ENCODE results near the gene LRP11. TPM values are rescaled to one million over a fixed set of nuclear protein-coding genes. Genes with fewer than 3 reads are reported as not detected.
A peak's percentile ranks its signal among the peaks of the same experiment; 100 is the strongest.
"Not testable (repeated sequence)": the region's sequence is repeated elsewhere in the genome, so short reads cannot be mapped to it uniquely, and the experiment has no call there.

LRP11 gene
- total RNA-seq, 2 experiments from 2014 or later: 5.1 TPM

- ChIA-PET POLR2A (interaction anchor here (0.6 kb wide), 1 partner anchor 122 kb away, joined by 4 read pairs; no protein-coding TSS in a partner anchor), CTCF (interaction anchor here (0.7 to 1.5 kb wide), 9 partner anchors 10 to 297 kb away, joined by 3 to 5 read pairs (median 3); no protein-coding TSS in a partner anchor)
- H3K4me1 Mint-ChIP-seq: peaks cover 10% of the 10 kb centered on the region
- peaks cover 9% of the 10 kb centered on the region for H3K27me3 Mint-ChIP-seq
- no peaks in the 10 kb centered on the region for H3K9me3 Mint-ChIP-seq (ENCODE audit: low read depth)
- intact Hi-C loops (cut with DNase I, micrococcal nuclease): loop anchor here (1.0 to 10.0 kb wide), 12 partner anchors 25 to 319 kb away; partner anchors contain the start of genes RAET1G (in 2 of the 2), GINM1 (in 1 of the 2), KATNA1 (in 1 of the 2) and LATS1 (in 1 of the 2)
- ATAC-seq (no peak), DNase-seq (peak; percentile 45)
- H3K27ac Mint-ChIP-seq: peak overlapping the region; percentile 16
- no peaks in the 10 kb centered on the region for H3K36me3 Mint-ChIP-seq (ENCODE audit: low read depth)
- peak overlapping the region; percentile 47 for H3K4me3 Mint-ChIP-seq
Measured at GRCh38 chr6:149864578-149865535, 698 bp upstream of the LRP11 start.

GRCh38 chr6:149862922-149863697 is 1.0 kb downstream of the LRP11 start:
- DNase-seq (peak; percentile 59), ATAC-seq (peak; percentile 14)
- ChIA-PET CTCF (interaction anchor here (0.8 to 1.4 kb wide), 6 partner anchors 9 to 115 kb away, joined by 3 to 4 read pairs (median 3); no protein-coding TSS in a partner anchor), POLR2A (interaction anchor here (0.5 kb wide), 1 partner anchor 16 kb away, joined by 5 read pairs; no protein-coding TSS in a partner anchor)
- H3K9me3 Mint-ChIP-seq (ENCODE audit: low read depth): no peaks in the 10 kb centered on the region
- H3K4me3 Mint-ChIP-seq: peak overlapping the region; percentile 68
- H3K4me1 Mint-ChIP-seq: peaks cover 10% of the 10 kb centered on the region
- intact Hi-C loops (cut with DNase I, micrococcal nuclease): loop anchor here in 1 of 2 experiments (10.0 kb wide), 1 partner anchor 138 kb away; no protein-coding TSS in a partner anchor
- H3K27me3 Mint-ChIP-seq: peaks cover 9% of the 10 kb centered on the region
- peak overlapping the region; percentile 5 for H3K27ac Mint-ChIP-seq
- H3K36me3 Mint-ChIP-seq (ENCODE audit: low read depth): no peaks in the 10 kb centered on the region

- H3K9me3 Mint-ChIP-seq (ENCODE audit: low read depth); H3K36me3 Mint-ChIP-seq (ENCODE audit: low read depth); H3K27ac Mint-ChIP-seq; POLR2A ChIA-PET; ATAC-seq; H3K4me3 Mint-ChIP-seq; H3K4me1 Mint-ChIP-seq; H3K27me3 Mint-ChIP-seq; DNase-seq: not testable (repeated sequence)
- CTCF ChIA-PET: interaction anchor here (0.6 to 0.9 kb wide), 2 partner anchors 39 to 136 kb away, joined by 3 read pairs; no protein-coding TSS in a partner anchor
- intact Hi-C loops (cut with DNase I, micrococcal nuclease): loop anchor here in 1 of 2 experiments (10.0 kb wide), 1 partner anchor 138 kb away; no protein-coding TSS in a partner anchor
Measured at GRCh38 chr6:149862424-149862738, 1.8 kb downstream of the LRP11 start.

GRCh38 chr6:149861603-149862423 is 2.3 kb downstream of the LRP11 start:
- H3K4me3 Mint-ChIP-seq: no peak overlapping the region
- no peak for ATAC-seq

GRCh38 chr6:149860834-149861602 is 3.1 kb downstream of the LRP11 start:
- peaks cover 10% of the 10 kb centered on the region for H3K4me1 Mint-ChIP-seq
- no peaks in the 10 kb centered on the region for H3K9me3 Mint-ChIP-seq (ENCODE audit: low read depth)
- ATAC-seq (no peak), DNase-seq (no peak)
- peaks cover 9% of the 10 kb centered on the region for H3K27me3 Mint-ChIP-seq
- intact Hi-C loops (cut with DNase I, micrococcal nuclease): loop anchor here in 1 of 2 experiments (10.0 kb wide), 1 partner anchor 136 kb away; no protein-coding TSS in a partner anchor
- ChIA-PET CTCF (no interaction called here), POLR2A (no interaction called here)
- no peak overlapping the region for H3K27ac Mint-ChIP-seq
- no peaks in the 10 kb centered on the region for H3K36me3 Mint-ChIP-seq (ENCODE audit: low read depth)
- no peak overlapping the region for H3K4me3 Mint-ChIP-seq

More at GRCh38 chr6:149861603-149862423, 2.3 kb downstream of the LRP11 start:
- H3K27me3 Mint-ChIP-seq: peaks cover 9% of the 10 kb centered on the region
- H3K9me3 Mint-ChIP-seq (ENCODE audit: low read depth): no peaks in the 10 kb centered on the region
- CTCF ChIA-PET: interaction anchor here (0.6 to 0.9 kb wide), 2 partner anchors 38 to 135 kb away, joined by 3 read pairs; no protein-coding TSS in a partner anchor
- POLR2A ChIA-PET: no interaction called here
- intact Hi-C loops (cut with DNase I, micrococcal nuclease): loop anchor here in 1 of 2 experiments (10.0 kb wide), 1 partner anchor 137 kb away; no protein-coding TSS in a partner anchor
- no peak overlapping the region for H3K27ac Mint-ChIP-seq
- peaks cover 10% of the 10 kb centered on the region for H3K4me1 Mint-ChIP-seq
- H3K36me3 Mint-ChIP-seq (ENCODE audit: low read depth): no peaks in the 10 kb centered on the region
- DNase-seq: no peak

GRCh38 chr6:149860513-149860833 is 3.7 kb downstream of the LRP11 start:
- ChIA-PET CTCF (no interaction called here), POLR2A (no interaction called here)
- Mint-ChIP-seq H3K36me3 (ENCODE audit: low read depth) (no peaks in the 10 kb centered on the region), H3K27ac (no peak overlapping the region), H3K9me3 (ENCODE audit: low read depth) (no peaks in the 10 kb centered on the region), H3K4me3 (no peak overlapping the region), H3K4me1 (peaks cover 10% of the 10 kb centered on the region), H3K27me3 (peaks cover 9% of the 10 kb centered on the region)
- no peak for ATAC-seq
- intact Hi-C loops (cut with DNase I, micrococcal nuclease): loop anchor here in 1 of 2 experiments (10.0 kb wide), 1 partner anchor 136 kb away; no protein-coding TSS in a partner anchor
- no peak for DNase-seq

- POLR2A ChIA-PET: no interaction called here
- peaks cover 9% of the 10 kb centered on the region for H3K27me3 Mint-ChIP-seq
- H3K4me1 Mint-ChIP-seq: peaks cover 10% of the 10 kb centered on the region
- H3K27ac Mint-ChIP-seq: no peak overlapping the region
- no peaks in the 10 kb centered on the region for H3K9me3 Mint-ChIP-seq (ENCODE audit: low read depth)
- ATAC-seq (no peak), DNase-seq (no peak)
- H3K4me3 Mint-ChIP-seq: no peak overlapping the region
- no peaks in the 10 kb centered on the region for H3K36me3 Mint-ChIP-seq (ENCODE audit: low read depth)
- CTCF ChIA-PET: no interaction called here
- intact Hi-C loops (cut with DNase I, micrococcal nuclease): loop anchor here in 1 of 2 experiments (10.0 kb wide), 1 partner anchor 135 kb away; no protein-coding TSS in a partner anchor
Measured at GRCh38 chr6:149859938-149860337, 4.2 kb downstream of the LRP11 start.

- Mint-ChIP-seq H3K9me3 (ENCODE audit: low read depth) (no peaks in the 10 kb centered on the region), H3K27me3 (peaks cover 11% of the 10 kb centered on the region), H3K36me3 (ENCODE audit: low read depth) (no peaks in the 10 kb centered on the region), H3K27ac (no peak overlapping the region), H3K4me1 (peaks cover 7% of the 10 kb centered on the region), H3K4me3 (no peak overlapping the region)
- DNase-seq (no peak), ATAC-seq (no peak)
- CTCF ChIA-PET: interaction anchor here (0.9 kb wide), 1 partner anchor 19 kb away, joined by 5 read pairs; no protein-coding TSS in a partner anchor
- POLR2A ChIA-PET: no interaction called here
- intact Hi-C loops (cut with DNase I, micrococcal nuclease): no loop called here
Measured at GRCh38 chr6:149859368-149859767, 4.8 kb downstream of the LRP11 start.

- no peak for ATAC-seq
- POLR2A ChIA-PET: no interaction called here
- intact Hi-C loops (cut with DNase I, micrococcal nuclease): no loop called here
- CTCF ChIA-PET: interaction anchor here (0.5 to 1.1 kb wide), 2 partner anchors 9 to 159 kb away, joined by 3 to 4 read pairs; no protein-coding TSS in a partner anchor
- Mint-ChIP-seq H3K4me1 (peaks cover 7% of the 10 kb centered on the region), H3K27ac (no peak overlapping the region), H3K4me3 (no peak overlapping the region), H3K9me3 (ENCODE audit: low read depth) (no peaks in the 10 kb centered on the region), H3K36me3 (ENCODE audit: low read depth) (no peaks in the 10 kb centered on the region), H3K27me3 (peaks cover 11% of the 10 kb centered on the region)
- DNase-seq: no peak
Measured at GRCh38 chr6:149857541-149857940, 6.6 kb downstream of the LRP11 start.
